Trophoblast cell (in vitro differentiated cells and primary cell): ENCODE data around the gene SMARCC2.

Experiments used
- DNase-seq, 2 donors: peaks; one replicate each; pipeline ENCODE4 v3.0.0-alpha.2; 2016
- H2AFZ ChIP-seq: 2 replicates; pipeline ENCODE4 v1.6.1; 2013; ENCODE audit warnings: low read length, moderate library complexity, mild to moderate bottlenecking; ENCODE audit not compliant: insufficient read depth, poor library complexity
- H2AK5ac ChIP-seq: 2 replicates; pipeline ENCODE4 v1.6.1; 2013; ENCODE audit warnings: mild to moderate bottlenecking, low read length
- H2BK120ac ChIP-seq: 2 replicates; pipeline ENCODE4 v1.6.1; 2013; ENCODE audit warnings: low read length, mild to moderate bottlenecking, moderate library complexity; ENCODE audit not compliant: insufficient read depth, poor library complexity
- H2BK12ac ChIP-seq: 2 replicates; pipeline ENCODE4 v1.6.1; 2013; ENCODE audit warnings: mild to moderate bottlenecking, low read length, moderate library complexity
- H2BK5ac ChIP-seq: 2 replicates; pipeline ENCODE4 v1.6.1; 2013; ENCODE audit warnings: low read length, low read depth, moderate library complexity, mild to moderate bottlenecking; ENCODE audit not compliant: poor library complexity
- H3K14ac ChIP-seq: 2 replicates; pipeline ENCODE4 v1.6.1; 2013; ENCODE audit warnings: mild to moderate bottlenecking, low read length
- H3K18ac ChIP-seq: 2 replicates; pipeline ENCODE4 v1.6.1; 2013; ENCODE audit warnings: mild to moderate bottlenecking, low read length
- H3K23ac ChIP-seq: 2 replicates; pipeline ENCODE4 v1.6.1; 2013; ENCODE audit warnings: low read length
- H3K27ac ChIP-seq: 2 replicates; pipeline ENCODE4 v1.5.1; 2013; ENCODE audit warnings: low read depth, mild to moderate bottlenecking, inconsistent platforms, low read length, moderate library complexity
- H3K27me3 ChIP-seq: 2 replicates; pipeline ENCODE4 v1.6.1; 2013; ENCODE audit warnings: inconsistent platforms, mild to moderate bottlenecking, low read length, moderate library complexity; ENCODE audit not compliant: insufficient read depth
- H3K36me3 ChIP-seq, 2 experiments: 1 replicate in 1 of 2; 2 replicates in 1 of 2; pipeline ENCODE4 v1.6.1; 2013; ENCODE audit warnings: low read length in 2 of 2, mild to moderate bottlenecking in 2 of 2, moderate library complexity in 1 of 2; ENCODE audit not compliant: insufficient read depth in 2 of 2, control insufficient read depth in 1 of 2
- H3K4ac ChIP-seq: 2 replicates; pipeline ENCODE4 v1.6.1; 2013; ENCODE audit warnings: low read depth, mild to moderate bottlenecking, low read length, moderate library complexity
- H3K4me1 ChIP-seq, 2 experiments: 1 replicate in 1 of 2; 2 replicates in 1 of 2; pipeline ENCODE4 v1.6.1; 2013; ENCODE audit warnings: low read length in 2 of 2, mild to moderate bottlenecking in 2 of 2, moderate library complexity in 1 of 2; ENCODE audit not compliant: insufficient read depth in 2 of 2, control insufficient read depth in 1 of 2
- H3K4me2 ChIP-seq: 2 replicates; pipeline ENCODE4 v1.6.1; 2013; ENCODE audit warnings: inconsistent platforms, mild to moderate bottlenecking, low read length, moderate library complexity
- H3K4me3 ChIP-seq: 2 replicates; pipeline ENCODE4 v1.5.1; 2013; ENCODE audit warnings: mild to moderate bottlenecking, low read depth, low read length, inconsistent platforms
- H3K79me1 ChIP-seq: one replicate; pipeline ENCODE4 v1.6.1; 2013; ENCODE audit warnings: low read length
- H3K79me2 ChIP-seq: 2 replicates; pipeline ENCODE4 v1.6.1; 2013; ENCODE audit warnings: low read length, mild to moderate bottlenecking; ENCODE audit not compliant: control insufficient read depth, insufficient read depth, poor library complexity
- H3K9ac ChIP-seq: 2 replicates; pipeline ENCODE4 v1.6.1; 2013; ENCODE audit warnings: mild to moderate bottlenecking, low read length
- H3K9me3 ChIP-seq: 2 replicates; pipeline ENCODE4 v1.6.1; 2013; ENCODE audit warnings: low read depth, mild to moderate bottlenecking, control low read depth, inconsistent platforms, low read length; ENCODE audit not compliant: insufficient read depth
- H4K12ac ChIP-seq: 2 replicates; pipeline ENCODE4 v1.6.1; 2013; ENCODE audit warnings: low read depth, mild to moderate bottlenecking, low read length, moderate library complexity
- H4K8ac ChIP-seq: 2 replicates; pipeline ENCODE4 v1.6.1; 2013; ENCODE audit warnings: low read depth, mild to moderate bottlenecking, low read length, moderate library complexity
- H4K91ac ChIP-seq: one replicate; pipeline ENCODE4 v1.6.1; 2013; ENCODE audit warnings: low read depth, mild to moderate bottlenecking, low read length, moderate library complexity
- WGBS: extraction: QIAGEN DNeasy Blood & Tissue Kit; methylation state at CpG from one replicate; pipeline ENCODE4 v1.1.7; 2013; ENCODE audit warnings: missing lambda C conversion rate; ENCODE audit not compliant: insufficient read length, insufficient coverage; ENCODE audit errors: extremely low coverage; 5-methylcytosine and 5-hydroxymethylcytosine counted together

Gene SMARCC2

GRCh38 chr12:56129942-56130495, 59.3 kb downstream of the SMARCC2 start:
- no peak overlapping the region for H3K4ac ChIP-seq
- no peak overlapping the region for H3K9ac ChIP-seq
- H2AFZ ChIP-seq = no peak overlapping the region
- H4K12ac ChIP-seq = no peak overlapping the region
- H3K18ac ChIP-seq = no peak overlapping the region
- H2BK12ac ChIP-seq = no peak overlapping the region
- H3K23ac ChIP-seq = no peak overlapping the region
- peaks cover 7% of the 10 kb centered on the region for H3K79me2 ChIP-seq
- H3K27me3 ChIP-seq = no peaks in the 10 kb centered on the region
- no peak overlapping the region for H2BK120ac ChIP-seq
- H3K4me3 ChIP-seq = no peak overlapping the region
- no peak overlapping the region for H3K14ac ChIP-seq
- H2AK5ac ChIP-seq = no peak overlapping the region
- H2BK5ac ChIP-seq = no peak overlapping the region
- peak in 1 of 2 donors; percentile 67 for DNase-seq
- no peak overlapping the region for H3K27ac ChIP-seq
- no peaks in the 10 kb centered on the region for H3K9me3 ChIP-seq
- no CpG with 5 or more reads among the region's 22 CpGs for WGBS
- H3K4me2 ChIP-seq = no peak overlapping the region
- H4K91ac ChIP-seq = no peak overlapping the region
- peaks cover 25 to 38% of the 10 kb centered on the region in 2 experiments for H3K36me3 ChIP-seq
- H3K4me1 ChIP-seq = peaks cover 11 to 12% of the 10 kb centered on the region in 2 experiments
- no peak overlapping the region for H4K8ac ChIP-seq
- peaks cover 9% of the 10 kb centered on the region for H3K79me1 ChIP-seq

DNA sequence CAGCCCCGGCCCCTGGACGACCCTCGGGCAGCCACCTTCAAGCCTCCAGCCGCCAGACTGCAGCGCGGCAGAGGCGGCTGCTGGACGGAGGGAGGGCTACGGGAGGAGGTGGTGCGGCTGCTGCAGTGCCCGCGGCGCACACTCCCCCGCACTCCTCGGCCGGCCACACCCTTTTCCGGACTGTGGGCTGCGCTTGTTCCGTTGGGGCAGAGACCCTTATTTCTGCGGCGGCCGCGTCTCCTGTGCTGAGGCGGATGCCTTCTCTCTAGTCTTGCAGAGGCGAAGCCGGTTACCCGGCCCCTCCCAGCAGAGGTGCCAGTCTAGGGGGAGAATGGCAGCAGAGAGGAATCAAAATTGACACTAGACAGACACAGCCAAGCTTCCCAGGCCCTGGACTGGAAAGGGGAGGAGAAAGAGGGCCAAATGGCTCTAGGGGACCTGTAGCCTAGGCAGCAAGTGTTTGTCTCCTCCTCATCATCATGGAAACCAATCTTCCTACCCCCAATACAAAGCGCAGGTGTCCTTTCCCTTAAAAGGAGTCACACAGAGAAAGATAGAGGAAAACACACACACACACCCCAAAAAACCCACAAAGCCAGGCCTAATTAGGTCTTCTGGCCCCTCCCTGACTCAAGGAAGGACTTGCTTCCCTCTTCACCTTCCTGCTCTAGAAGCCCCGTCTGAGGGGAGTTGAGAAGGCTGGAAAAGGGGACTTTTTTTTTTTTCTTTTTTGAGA, 59.9 kb downstream of the SMARCC2 start:
- Histone ChIP-seq H3K79me1 (peaks cover 9% of the 10 kb centered on the region), H4K12ac (no peak overlapping the region), H2BK5ac (peak overlapping the region; percentile 10), H3K4ac (no peak overlapping the region), H4K8ac (no peak overlapping the region), H3K18ac (peak overlapping the region; percentile 94), H3K4me1 (peaks cover 11 to 12% of the 10 kb centered on the region in 2 experiments), H2AK5ac (no peak overlapping the region), H4K91ac (peak overlapping the region; percentile 85), H3K27me3 (no peaks in the 10 kb centered on the region), H3K23ac (no peak overlapping the region), H3K36me3 (peaks cover 25 to 38% of the 10 kb centered on the region in 2 experiments), H3K14ac (peak overlapping the region; percentile 97), H3K27ac (peak overlapping the region; percentile 20), H3K79me2 (peaks cover 7% of the 10 kb centered on the region), H3K9me3 (no peaks in the 10 kb centered on the region), H2AFZ (peak overlapping the region; percentile 18), H3K9ac (no peak overlapping the region), H2BK12ac (no peak overlapping the region), H3K4me3 (peak overlapping the region; percentile 87), H2BK120ac (peak overlapping the region; percentile 40), H3K4me2 (peak overlapping the region; percentile 94)
- peak; percentile 56 to 65 for DNase-seq
- no CpG with 5 or more reads among the region's 29 CpGs for WGBS

DNA sequence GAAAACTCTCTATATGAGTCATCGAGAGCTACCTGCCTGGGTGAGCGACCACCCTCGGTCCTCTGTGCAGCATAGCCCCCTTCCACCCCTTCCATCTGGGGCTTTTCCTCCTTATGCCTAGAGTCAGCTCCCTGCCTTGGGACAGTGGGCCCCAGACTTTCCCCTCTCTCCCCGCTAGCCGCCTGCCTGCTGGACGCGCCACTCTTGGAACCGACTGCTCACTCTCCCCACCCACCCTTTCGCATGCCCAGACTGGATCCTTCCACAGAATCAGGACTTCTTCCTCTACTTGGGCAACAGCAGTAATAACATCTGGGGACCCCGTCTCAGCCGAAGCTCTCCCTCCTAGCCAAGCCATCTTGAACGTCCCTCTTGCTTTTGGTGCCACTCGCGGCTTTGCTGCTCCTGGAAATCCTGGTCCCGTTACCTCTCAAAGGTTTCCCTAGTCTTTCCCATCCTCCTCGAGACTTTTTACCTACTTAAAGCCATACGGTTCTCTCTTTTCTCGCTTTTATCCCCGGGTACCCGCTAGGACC, 60.5 kb downstream of the SMARCC2 start:
- Histone ChIP-seq H3K79me1 (peaks cover 9% of the 10 kb centered on the region), H3K4ac (peak overlapping the region; percentile 68), H3K4me1 (peaks cover 11 to 12% of the 10 kb centered on the region in 2 experiments), H3K9ac (peak overlapping the region; percentile 83), H3K27me3 (no peaks in the 10 kb centered on the region), H4K12ac (peak overlapping the region; percentile 58), H3K79me2 (peaks cover 7% of the 10 kb centered on the region), H3K18ac (peak overlapping the region; percentile 94), H2BK12ac (peak overlapping the region; percentile 30), H3K9me3 (no peaks in the 10 kb centered on the region), H2BK5ac (peak overlapping the region; percentile 62), H3K23ac (no peak overlapping the region), H4K91ac (peak overlapping the region; percentile 85), H3K36me3 (peaks cover 19 to 33% of the 10 kb centered on the region in 2 experiments), H3K14ac (peak overlapping the region; percentile 97), H3K27ac (peak overlapping the region; percentile 63), H3K4me2 (peak overlapping the region; percentile 94), H2AK5ac (peak overlapping the region; percentile 70), H3K4me3 (peak overlapping the region; percentile 87), H4K8ac (peak overlapping the region; percentile 86), H2BK120ac (peak overlapping the region; percentile 65), H2AFZ (peak overlapping the region; percentile 85)
- DNase-seq = no peak
- no CpG with 5 or more reads among the region's 20 CpGs for WGBS

- H3K14ac ChIP-seq = peak within 1 kb of the TSS; percentile 97
- H4K91ac ChIP-seq = peak within 1 kb of the TSS; percentile 85
- peak within 1 kb of the TSS; percentile 68 for H3K4ac ChIP-seq
- H3K27me3 ChIP-seq = no peaks in the 10 kb centered on the region
- peak within 1 kb of the TSS; percentile 63 for H3K27ac ChIP-seq
- H2BK12ac ChIP-seq = peak within 1 kb of the TSS; percentile 30
- H4K12ac ChIP-seq = peak within 1 kb of the TSS; percentile 58
- peak within 1 kb of the TSS; percentile 70 for H2AK5ac ChIP-seq
- H3K9me3 ChIP-seq = no peaks in the 10 kb centered on the region
- peak within 1 kb of the TSS; percentile 62 for H2BK5ac ChIP-seq
- peaks cover 9% of the 10 kb centered on the region for H3K79me1 ChIP-seq
- peak within 1 kb of the TSS; percentile 94 for H3K18ac ChIP-seq
- H2AFZ ChIP-seq = peak within 1 kb of the TSS; percentile 85
- peaks cover 7% of the 10 kb centered on the region for H3K79me2 ChIP-seq
- DNase-seq = peak; percentile 100
- H3K23ac ChIP-seq = no peak within 1 kb of the TSS
- no CpG with 5 or more reads among the region's 49 CpGs for WGBS
- H3K36me3 ChIP-seq = peaks cover 16 to 26% of the 10 kb centered on the region in 2 experiments
- peak within 1 kb of the TSS; percentile 87 for H3K4me3 ChIP-seq
- H2BK120ac ChIP-seq = peak within 1 kb of the TSS; percentile 65
- H3K4me2 ChIP-seq = peak within 1 kb of the TSS; percentile 94
- H3K4me1 ChIP-seq = peaks cover 11 to 12% of the 10 kb centered on the region in 2 experiments
- H4K8ac ChIP-seq = peak within 1 kb of the TSS; percentile 86
- H3K9ac ChIP-seq = peak within 1 kb of the TSS; percentile 83
Observed at GRCh38 chr12:56127888-56128669, 61.2 kb downstream of the SMARCC2 start, which contains the start of gene ESYT1. ESYT1 (plus strand) TSS chr12:56128267; CDS start chr12:56128320, 53 bp downstream.
